HCT116 (cell line): ENCODE measurements around the gene ENOSF1. TPM values are rescaled to one million over a fixed set of nuclear protein-coding genes. Genes with fewer than 3 reads are reported as not detected.

Experiments
- ATAC-seq: fragments of 200-7000 bp; cut with Tn5 transposase; 2 replicates; pipeline ENCODE4 v1.9.1; 2020; ENCODE audit warnings: mild to moderate bottlenecking, moderate library complexity
- BruUV-seq: library from RNA; stranded (reverse); fragments of 400-500 nt; replicated peaks from 2 replicates; lab custom pipeline; 2021; lab: Mats Ljungman, UMichigan
- CTCF ChIA-PET: fragments of 300-600 bp; sonication (Branson Sonifier 250); formaldehyde crosslinking; loops from one replicate; lab custom pipeline; 2021; ENCODE audit warnings: antibody characterized with exemption; lab: Charles Lee
- POLR2A ChIA-PET: fragments of 300-600, 350-600 bp; sonication (Branson Sonifier 250); formaldehyde crosslinking; loops from one replicate; lab custom pipeline; 2021; ENCODE audit warnings: antibody characterized with exemption; lab: Charles Lee
- RAD21 ChIA-PET, 2 experiments: fragments of 300-600 bp; sonication (Branson Sonifier 250); formaldehyde crosslinking; loops; one replicate each; lab custom pipeline; 2023; ENCODE audit warnings: low total read pairs in 2 of 2; ENCODE audit not compliant: uncharacterized antibody in 2 of 2, unreplicated experiment in 2 of 2, low non-redundant PET in 1 of 2; lab: Charles Lee
- DNase-seq: peaks from one replicate; pipeline ENCODE4 v3.0.0-alpha.2; 2010; ENCODE audit warnings: low read depth, low spot score
- H2AFZ ChIP-seq: fragments of 200-600 bp; shearing (Covaris generic), sonication (generic); 2 replicates; pipeline ENCODE4 v1.6.1; 2017; ENCODE audit warnings: low read depth, mixed run types, mixed read lengths, antibody characterized with exemption, low read length; ENCODE audit not compliant: poor library complexity, severe bottlenecking
- H3K27ac ChIP-seq: 2 replicates; pipeline ENCODE4 v1.5.1; 2012; ENCODE audit warnings: low read depth, low read length
- H3K27me3 ChIP-seq: fragments of 200-600 bp; sonication (generic); 2 replicates; pipeline ENCODE4 v1.6.1; 2016; ENCODE audit warnings: mixed run types, low read length, mixed read lengths; ENCODE audit not compliant: insufficient read depth
- H3K36me3 ChIP-seq, 2 experiments: fragments of 200-500 bp in 1 of 2; fragments of 200-600 bp in 1 of 2; sonication (Bioruptor generic) in 1 of 2; sonication (generic) in 1 of 2; 2 replicates each; pipeline versions ENCODE4 v1.5.1 to v1.6.1; 2014 to 2016; ENCODE audit warnings: low read length in 2 of 2, inconsistent platforms in 1 of 2, mixed read lengths in 1 of 2, mixed run types in 1 of 2; ENCODE audit not compliant: insufficient read depth in 2 of 2, control insufficient read depth in 1 of 2
- H3K4me1 ChIP-seq, 2 experiments: fragments of 200-600 bp in 1 of 2; sonication (generic) in 1 of 2; 2 replicates each; pipeline versions ENCODE4 v1.5.1 to v1.6.1; 2012 to 2017; ENCODE audit warnings: low read length in 2 of 2, inconsistent platforms in 1 of 2, mild to moderate bottlenecking in 1 of 2, mixed read lengths in 1 of 2, mixed run types in 1 of 2, moderate library complexity in 1 of 2; ENCODE audit not compliant: insufficient read depth in 2 of 2, control insufficient read depth in 1 of 2
- H3K4me2 ChIP-seq: fragments of 200-600 bp; sonication (generic); 2 replicates; pipeline ENCODE4 v1.6.1; 2017; ENCODE audit warnings: mixed run types, low read length, mixed read lengths
- H3K4me3 ChIP-seq, 2 experiments: fragments of 200-600 bp in 1 of 2; sonication (generic) in 1 of 2; replicated peaks in 1 of 2; 2 replicates each; pipeline ENCODE4 v1.5.1; 2011 to 2016; ENCODE audit warnings: low read length in 2 of 2, control low read depth in 1 of 2, low read depth in 1 of 2, mild to moderate bottlenecking in 1 of 2, mixed read lengths in 1 of 2, mixed run types in 1 of 2
- H3K79me2 ChIP-seq: fragments of 200-600 bp; sonication (generic); 2 replicates; pipeline ENCODE4 v1.6.1; 2017; ENCODE audit warnings: mild to moderate bottlenecking, mixed run types, low read length, moderate library complexity, mixed read lengths; ENCODE audit not compliant: insufficient read depth
- H3K9ac ChIP-seq: fragments of 200-600 bp; sonication (generic); 2 replicates; pipeline ENCODE4 v1.6.1; 2016; ENCODE audit warnings: low read length, mixed read lengths
- H3K9me2 ChIP-seq: fragments of 200-600 bp; sonication (generic), shearing (Covaris generic); 2 replicates; pipeline ENCODE4 v1.6.1; 2017; ENCODE audit warnings: mixed run types, mild to moderate bottlenecking, moderate library complexity; ENCODE audit not compliant: insufficient read depth
- H3K9me3 ChIP-seq, 2 experiments: fragments of 200-500 bp in 1 of 2; fragments of 200-600 bp in 1 of 2; sonication (Bioruptor generic) in 1 of 2; sonication (generic) in 1 of 2; 2 replicates each; pipeline ENCODE4 v1.6.1; 2014 to 2017; ENCODE audit warnings: low read length in 2 of 2, mixed read lengths in 2 of 2, inconsistent platforms in 1 of 2, low read depth in 1 of 2, mild to moderate bottlenecking in 1 of 2, mixed run types in 1 of 2, moderate library complexity in 1 of 2; ENCODE audit not compliant: control insufficient read depth in 1 of 2, insufficient read depth in 1 of 2
- H4K20me1 ChIP-seq: fragments of 200-600 bp; sonication (generic), shearing (Covaris generic); 2 replicates; pipeline ENCODE4 v1.6.1; 2017; ENCODE audit warnings: mixed run types, mild to moderate bottlenecking, moderate library complexity; ENCODE audit not compliant: insufficient read depth
- CBX3 ChIP-seq: IDR thresholded peaks from 2 replicates; pipeline ENCODE4 v1.6.1; 2012; ENCODE audit warnings: low read depth
- CEBPB ChIP-seq: IDR thresholded peaks from 2 replicates; pipeline ENCODE4 v1.6.1; 2012; ENCODE audit warnings: low read depth
- EGR1 ChIP-seq: IDR thresholded peaks from 2 replicates; pipeline ENCODE4 v1.6.1; 2012; ENCODE audit warnings: low read depth
- ELF1 ChIP-seq: IDR thresholded peaks from 2 replicates; pipeline ENCODE4 v1.6.1; 2012; ENCODE audit warnings: low read depth, borderline replicate concordance
- EZH2 ChIP-seq: fragments of 200-600 bp; sonication (generic); IDR thresholded peaks from 2 replicates; pipeline ENCODE4 v1.6.1; 2017; ENCODE audit warnings: antibody characterized with exemption, mixed run types
- EZH2phosphoT487 ChIP-seq: fragments of 200-600 bp; IDR thresholded peaks from 2 replicates; pipeline ENCODE4 v1.6.1; 2018; ENCODE audit warnings: antibody characterized with exemption, borderline replicate concordance
- FOSL1 ChIP-seq: IDR thresholded peaks from 2 replicates; pipeline ENCODE4 v1.6.1; 2012; ENCODE audit warnings: low read depth
- JUND ChIP-seq: IDR thresholded peaks from 2 replicates; pipeline ENCODE4 v1.6.1; 2012
- POLR2A ChIP-seq: IDR thresholded peaks from 2 replicates; pipeline ENCODE4 v1.7.0; 2011; ENCODE audit warnings: borderline replicate concordance; ENCODE audit not compliant: insufficient read depth, insufficient read length; ENCODE audit errors: extremely low read depth
- POLR2AphosphoS5 ChIP-seq: IDR thresholded peaks from 2 replicates; pipeline ENCODE4 v1.6.1; 2011; ENCODE audit warnings: mild to moderate bottlenecking, low read depth, low read length, moderate library complexity
- SIN3A ChIP-seq: IDR thresholded peaks from 2 replicates; pipeline ENCODE4 v1.6.1; 2012; ENCODE audit warnings: low read depth
- SP1 ChIP-seq: IDR thresholded peaks from 2 replicates; pipeline ENCODE4 v1.6.1; 2012; ENCODE audit warnings: low read depth
- SRF ChIP-seq: IDR thresholded peaks from 2 replicates; pipeline ENCODE4 v1.6.1; 2012; ENCODE audit warnings: low read depth
- TCF7L2 ChIP-seq: IDR thresholded peaks from 2 replicates; pipeline ENCODE4 v1.7.0; 2011; ENCODE audit warnings: borderline replicate concordance, inconsistent platforms; ENCODE audit not compliant: insufficient read depth, insufficient read length; ENCODE audit errors: extremely low read depth
- YY1 ChIP-seq: IDR thresholded peaks from 2 replicates; pipeline ENCODE4 v1.6.1; 2011; ENCODE audit warnings: low read length, low read depth, moderate library complexity, mild to moderate bottlenecking; ENCODE audit not compliant: insufficient replicate concordance; ENCODE audit errors: extremely low read depth
- ZFX ChIP-seq: fragments of 450-650 bp; IDR thresholded peaks from 2 replicates; pipeline ENCODE4 v1.6.1; 2017
- ZNF274 ChIP-seq: fragments of 200-500 bp; sonication (Bioruptor generic); IDR thresholded peaks from 2 replicates; pipeline ENCODE4 v1.6.1; 2014; ENCODE audit warnings: mild to moderate bottlenecking, low read depth, low read length, inconsistent platforms
- intact Hi-C: fragments of 100-400 bp; cut with micrococcal nuclease; formaldehyde crosslinking; loops from 2 replicates; pipeline ENCODE4 v1.10.0; 2022
- total RNA-seq: library from RNA; stranded (reverse); gene quantifications from one replicate; pipeline ENCODE4 v1.2.1, GENCODE V29; 2021; ENCODE audit not compliant: unreplicated experiment
- TF ChIP-seq, protein P1 (sequence below): IDR thresholded peaks from 2 replicates; pipeline ENCODE4 v1.6.1; 2012
- TF ChIP-seq, protein P2 (sequence below), 3 experiments: fragments of 200-600 bp in 1 of 3; sonication (generic) in 1 of 3; IDR thresholded peaks in 2 of 3; conservative IDR thresholded peaks in 1 of 3; 2 replicates each; pipeline ENCODE4 v1.5.1; 2012 to 2017; ENCODE audit warnings: low read depth in 2 of 3, low read length in 2 of 3, antibody characterized with exemption in 1 of 3, borderline replicate concordance in 1 of 3, control low read depth in 1 of 3, mild to moderate bottlenecking in 1 of 3, mixed read lengths in 1 of 3, mixed run types in 1 of 3, moderate library complexity in 1 of 3; ENCODE audit not compliant: insufficient read depth in 1 of 3
- TF ChIP-seq, protein P3 (sequence below): IDR thresholded peaks from 2 replicates; pipeline ENCODE4 v1.6.1; 2011; ENCODE audit warnings: mild to moderate bottlenecking, low read length, moderate library complexity; ENCODE audit not compliant: insufficient replicate concordance; ENCODE audit errors: extremely low read depth
- TF ChIP-seq, protein P4 (sequence below): IDR thresholded peaks from 2 replicates; pipeline ENCODE4 v1.6.1; 2012

The ENOSF1 gene
- total RNA-seq, 1 experiment from 2014 or later, result 90.0 TPM

DNA sequence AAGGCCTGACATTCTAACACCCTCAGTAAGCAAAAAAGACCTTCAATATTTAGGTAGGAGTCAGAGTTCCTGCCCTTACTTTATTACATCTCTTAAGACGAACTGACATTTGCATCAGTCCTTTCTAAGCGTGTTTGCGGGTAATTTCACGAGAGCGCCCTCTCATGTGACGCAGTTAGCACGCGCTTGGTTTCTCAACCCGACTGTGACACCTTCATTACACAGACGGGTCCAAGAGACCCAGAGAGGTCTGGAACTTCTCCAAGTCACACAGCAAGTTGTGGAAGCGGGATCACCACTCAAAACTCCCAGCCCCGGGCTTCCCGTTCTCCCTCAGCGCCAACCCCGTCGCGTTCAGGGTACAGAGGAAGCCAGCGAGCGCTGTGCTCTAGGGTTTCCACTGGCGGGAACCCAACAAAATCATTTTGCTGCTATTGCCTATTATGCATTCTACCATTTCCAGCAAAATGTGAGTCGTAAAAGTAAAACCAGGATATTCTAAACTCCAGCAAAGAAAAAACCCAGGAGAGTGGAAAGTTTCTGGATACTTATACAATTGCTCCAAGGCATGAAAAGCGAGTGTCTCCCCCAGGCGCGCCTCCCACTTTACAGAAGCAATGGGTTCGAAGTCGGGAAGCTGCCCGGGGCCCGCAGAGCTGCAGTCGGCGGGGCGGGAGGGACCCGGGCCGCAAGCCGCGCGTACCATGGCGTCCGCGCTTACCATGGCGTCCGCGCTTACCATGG lies 601 bp downstream of the ENOSF1 start:
- Histone ChIP-seq H3K27me3 (no peaks in the 10 kb centered on the region), H3K9ac (peak overlapping the region; percentile 95), H3K4me2 (peak overlapping the region; percentile 99), H3K4me3 (peak overlapping the region; percentile 65 to 82), H3K9me3 (no peaks in the 10 kb centered on the region), H3K79me2 (peaks cover 52% of the 10 kb centered on the region), H4K20me1 (no peaks in the 10 kb centered on the region), H2AFZ (peak overlapping the region; percentile 64), H3K4me1 (peaks cover 2 to 12% of the 10 kb centered on the region in 2 experiments; a peak in 3 of 4 replicates), H3K9me2 (no peaks in the 10 kb centered on the region), H3K36me3 (peaks cover 2 to 5% of the 10 kb centered on the region in 2 experiments; a peak in 1 of 4 replicates), H3K27ac (peak overlapping the region; percentile 70)
- TSS peak; percentile 54 for BruUV-seq
- ChIA-PET POLR2A (interaction anchor here (1.0 kb wide), 1 partner anchor 127 kb away, joined by 4 read pairs; no protein-coding TSS in a partner anchor), CTCF (interaction anchor here (0.9 to 1.5 kb wide), 6 partner anchors 9 to 128 kb away, joined by 3 to 19 read pairs (median 4); no protein-coding TSS in a partner anchor), RAD21 (interaction anchor here in 1 of 2 experiments (1.0 kb wide), 1 partner anchor 127 kb away, joined by 5 read pairs; no protein-coding TSS in a partner anchor)
- ATAC-seq (peak; percentile 55), DNase-seq (peak; percentile 57)
- intact Hi-C loops, result loop anchor here (5.0 kb wide), 1 partner anchor 55 kb away; the partner anchor contains the start of gene TYMS
- no peak for TF ChIP-seq EZH2phosphoT487
- no peak for TF ChIP-seq POLR2AphosphoS5
- no peak for TF ChIP-seq TCF7L2
- TF ChIP-seq SP1, result no peak
- peak; percentile 60 for TF ChIP-seq SIN3A
- peak; percentile 47 for TF ChIP-seq POLR2A
- TF ChIP-seq SRF, result no peak
- TF ChIP-seq, protein P1, sequence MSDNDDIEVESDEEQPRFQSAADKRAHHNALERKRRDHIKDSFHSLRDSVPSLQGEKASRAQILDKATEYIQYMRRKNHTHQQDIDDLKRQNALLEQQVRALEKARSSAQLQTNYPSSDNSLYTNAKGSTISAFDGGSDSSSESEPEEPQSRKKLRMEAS, result peak; percentile 93
- TF ChIP-seq ZNF274, result no peak
- TF ChIP-seq, protein P2, sequence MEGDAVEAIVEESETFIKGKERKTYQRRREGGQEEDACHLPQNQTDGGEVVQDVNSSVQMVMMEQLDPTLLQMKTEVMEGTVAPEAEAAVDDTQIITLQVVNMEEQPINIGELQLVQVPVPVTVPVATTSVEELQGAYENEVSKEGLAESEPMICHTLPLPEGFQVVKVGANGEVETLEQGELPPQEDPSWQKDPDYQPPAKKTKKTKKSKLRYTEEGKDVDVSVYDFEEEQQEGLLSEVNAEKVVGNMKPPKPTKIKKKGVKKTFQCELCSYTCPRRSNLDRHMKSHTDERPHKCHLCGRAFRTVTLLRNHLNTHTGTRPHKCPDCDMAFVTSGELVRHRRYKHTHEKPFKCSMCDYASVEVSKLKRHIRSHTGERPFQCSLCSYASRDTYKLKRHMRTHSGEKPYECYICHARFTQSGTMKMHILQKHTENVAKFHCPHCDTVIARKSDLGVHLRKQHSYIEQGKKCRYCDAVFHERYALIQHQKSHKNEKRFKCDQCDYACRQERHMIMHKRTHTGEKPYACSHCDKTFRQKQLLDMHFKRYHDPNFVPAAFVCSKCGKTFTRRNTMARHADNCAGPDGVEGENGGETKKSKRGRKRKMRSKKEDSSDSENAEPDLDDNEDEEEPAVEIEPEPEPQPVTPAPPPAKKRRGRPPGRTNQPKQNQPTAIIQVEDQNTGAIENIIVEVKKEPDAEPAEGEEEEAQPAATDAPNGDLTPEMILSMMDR (IDR thresholded peaks at IDR 0.05 in 2 of 3, conservative IDR thresholded peaks at IDR 0.05 in 1 of 3; ENCODE audit: borderline replicate concordance in 1 of 3, insufficient read depth in 1 of 3, low read depth in 2 of 3, low read length in 2 of 3), result 0 out of 6 replicates have a peak, but pooled peaks of 1 of the 3 experiments have one; percentile 7
- no peak for TF ChIP-seq ELF1
- TF ChIP-seq FOSL1, result no peak
- no peak for TF ChIP-seq ZFX
- TF ChIP-seq, protein P3, sequence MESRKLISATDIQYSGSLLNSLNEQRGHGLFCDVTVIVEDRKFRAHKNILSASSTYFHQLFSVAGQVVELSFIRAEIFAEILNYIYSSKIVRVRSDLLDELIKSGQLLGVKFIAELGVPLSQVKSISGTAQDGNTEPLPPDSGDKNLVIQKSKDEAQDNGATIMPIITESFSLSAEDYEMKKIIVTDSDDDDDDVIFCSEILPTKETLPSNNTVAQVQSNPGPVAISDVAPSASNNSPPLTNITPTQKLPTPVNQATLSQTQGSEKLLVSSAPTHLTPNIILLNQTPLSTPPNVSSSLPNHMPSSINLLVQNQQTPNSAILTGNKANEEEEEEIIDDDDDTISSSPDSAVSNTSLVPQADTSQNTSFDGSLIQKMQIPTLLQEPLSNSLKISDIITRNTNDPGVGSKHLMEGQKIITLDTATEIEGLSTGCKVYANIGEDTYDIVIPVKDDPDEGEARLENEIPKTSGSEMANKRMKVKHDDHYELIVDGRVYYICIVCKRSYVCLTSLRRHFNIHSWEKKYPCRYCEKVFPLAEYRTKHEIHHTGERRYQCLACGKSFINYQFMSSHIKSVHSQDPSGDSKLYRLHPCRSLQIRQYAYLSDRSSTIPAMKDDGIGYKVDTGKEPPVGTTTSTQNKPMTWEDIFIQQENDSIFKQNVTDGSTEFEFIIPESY, result no peak
- TF ChIP-seq EZH2, result no peak
- no peak for TF ChIP-seq JUND
- TF ChIP-seq CEBPB, result peak; percentile 60; the same call in 1 of the 2 replicates
- no peak for TF ChIP-seq EGR1
- TF ChIP-seq, protein P4, sequence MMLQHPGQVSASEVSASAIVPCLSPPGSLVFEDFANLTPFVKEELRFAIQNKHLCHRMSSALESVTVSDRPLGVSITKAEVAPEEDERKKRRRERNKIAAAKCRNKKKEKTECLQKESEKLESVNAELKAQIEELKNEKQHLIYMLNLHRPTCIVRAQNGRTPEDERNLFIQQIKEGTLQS, result no peak
- no peak; the same call in 1 of the 2 replicates for TF ChIP-seq CBX3
- no peak for TF ChIP-seq YY1
